Measurements from ENCODE around the gene ZNF559.
A peak's percentile ranks its signal among the peaks of the same experiment; 100 is the strongest.
"Not testable (repeated sequence)": the region's sequence is repeated elsewhere in the genome, so short reads cannot be mapped to it uniquely, and the experiment has no call there.

The ZNF559 gene
- 8.0 to 43.8 reads per million in 2 donors for total RNA-seq

DNA sequence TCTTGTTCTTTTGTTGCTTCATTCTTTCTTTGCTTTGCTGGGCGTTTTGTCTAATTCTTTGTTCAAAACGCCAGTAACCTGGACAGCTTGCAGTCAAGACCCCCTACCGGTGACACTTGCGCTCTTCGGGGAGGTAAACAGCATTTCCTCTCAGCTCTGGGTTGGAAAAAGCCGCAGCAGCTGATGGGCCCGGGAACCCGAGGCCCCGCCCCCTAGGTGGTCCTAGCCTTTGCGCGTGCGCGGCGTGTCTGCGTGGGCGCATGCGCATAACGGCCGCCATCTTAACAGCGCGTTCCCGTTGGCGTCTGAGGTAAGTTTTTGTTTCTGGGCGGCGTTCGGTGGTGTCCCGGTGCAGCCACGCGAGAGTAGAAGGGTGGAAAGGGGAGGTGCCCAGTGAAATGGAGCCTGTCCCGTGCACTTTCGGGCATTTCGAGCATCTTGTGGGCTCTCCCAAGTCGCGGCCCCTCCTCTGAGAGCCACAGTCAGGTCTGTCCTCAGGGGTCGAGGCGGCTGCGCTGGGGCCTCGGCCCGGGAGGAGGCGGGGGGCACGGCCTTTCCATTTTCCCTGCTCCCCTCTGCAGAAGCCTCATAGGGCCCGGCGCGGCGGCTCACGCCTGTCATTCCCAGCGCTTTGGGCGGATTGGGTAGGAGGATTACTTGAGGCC lies at the start of gene ZNF559:
Gene ZNF559, plus strand, starts transcription at position 261 of the 665 bp plus-strand sequence. CDS start 14,371 bp downstream, outside the sequence.
- peak; percentile 97 for DNase-seq

DNA sequence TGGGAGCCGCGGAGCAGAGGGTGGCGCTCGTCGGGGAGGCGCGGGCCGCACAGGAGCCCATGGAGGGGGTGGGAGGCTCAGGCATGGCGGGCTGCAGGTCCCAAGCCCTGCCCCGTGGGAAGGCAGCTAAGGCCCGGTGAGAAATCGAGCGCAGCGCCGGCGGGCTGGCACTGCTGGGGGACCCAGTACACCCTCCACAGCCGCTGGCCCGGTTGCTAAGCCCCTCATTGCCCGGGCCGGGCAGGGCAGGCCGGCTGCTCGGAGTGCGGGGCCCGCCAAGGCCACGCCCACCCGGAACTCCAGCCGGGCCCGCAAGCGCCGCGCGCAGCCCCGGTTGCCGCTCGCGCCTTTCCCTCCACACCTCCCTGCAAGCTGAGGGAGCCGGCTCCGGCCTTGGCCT lies 40.5 kb upstream of the ZNF559 start:
- not testable (repeated sequence) for DNase-seq

DNA sequence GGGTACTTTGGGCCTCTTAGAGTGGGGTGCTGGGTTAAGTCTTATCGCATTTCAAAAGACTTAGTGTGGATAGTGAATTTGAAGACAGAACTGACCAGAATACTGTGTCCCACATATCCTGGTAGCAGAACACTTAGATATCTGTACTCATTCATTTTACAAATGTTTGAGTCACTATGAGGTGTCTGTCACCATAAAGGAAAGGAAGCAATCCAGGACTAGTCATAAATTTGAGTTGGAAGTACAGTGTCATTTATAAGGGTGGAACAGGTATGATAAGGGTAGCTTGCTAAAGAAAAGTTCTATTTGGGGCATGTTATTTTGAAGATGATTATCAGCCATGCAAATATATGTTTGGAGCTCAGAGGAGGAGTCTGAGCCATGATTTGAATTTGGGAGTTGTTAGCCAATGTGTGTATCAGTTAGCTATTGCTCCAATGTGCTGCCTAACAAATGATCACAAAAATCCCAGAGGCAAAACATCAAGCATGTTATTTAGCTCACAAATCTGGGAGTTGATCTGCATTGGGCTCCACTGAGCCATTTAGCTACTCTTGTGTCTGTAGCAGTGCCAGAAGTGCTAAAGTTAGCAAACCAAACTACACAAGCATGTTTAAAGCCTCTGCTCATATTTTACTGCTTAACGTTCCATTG lies 34.6 kb upstream of the ZNF559 start:
- DNase-seq, result no peak

DNA sequence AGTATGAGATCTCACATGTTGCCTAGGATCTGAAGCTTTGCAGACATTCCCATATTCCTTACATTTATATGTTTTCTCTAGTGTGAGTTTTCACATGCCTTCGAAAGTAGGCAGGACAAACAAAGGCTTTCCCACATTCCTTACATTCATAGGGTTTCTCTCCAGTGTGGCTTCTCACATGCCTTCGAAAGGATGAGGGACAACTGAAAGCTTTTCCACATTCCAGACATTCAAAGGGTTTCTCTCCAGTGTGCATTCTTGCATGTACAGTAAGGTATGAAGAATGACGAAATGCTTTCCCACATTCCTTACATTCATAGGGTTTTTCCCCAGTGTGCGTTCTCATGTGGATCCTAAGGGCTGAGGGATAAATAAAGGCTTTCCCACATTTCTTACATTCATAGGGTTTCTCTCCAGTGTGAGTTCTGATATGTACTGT lies 28.5 kb upstream of the ZNF559 start:
- no peak for DNase-seq

DNA sequence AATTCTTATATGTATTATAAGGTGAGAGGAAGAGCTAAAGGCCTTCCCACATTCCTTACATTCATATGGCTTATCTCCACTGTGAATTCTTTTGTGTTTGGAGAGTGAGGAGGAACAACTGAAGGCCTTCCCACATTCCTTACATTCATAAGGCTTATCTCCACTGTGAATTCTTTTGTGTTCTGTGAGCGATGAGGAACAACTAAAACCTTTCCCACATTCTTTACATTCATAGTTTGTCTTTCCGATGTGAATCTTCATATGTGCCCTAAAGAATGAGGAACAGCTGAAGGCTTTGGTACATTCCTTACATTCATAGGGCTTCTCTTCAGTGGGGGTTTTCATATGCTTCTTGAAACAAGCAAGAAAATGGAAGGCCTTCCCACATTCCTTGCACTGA lies 27.6 kb upstream of the ZNF559 start:
- DNase-seq, result no peak

DNA sequence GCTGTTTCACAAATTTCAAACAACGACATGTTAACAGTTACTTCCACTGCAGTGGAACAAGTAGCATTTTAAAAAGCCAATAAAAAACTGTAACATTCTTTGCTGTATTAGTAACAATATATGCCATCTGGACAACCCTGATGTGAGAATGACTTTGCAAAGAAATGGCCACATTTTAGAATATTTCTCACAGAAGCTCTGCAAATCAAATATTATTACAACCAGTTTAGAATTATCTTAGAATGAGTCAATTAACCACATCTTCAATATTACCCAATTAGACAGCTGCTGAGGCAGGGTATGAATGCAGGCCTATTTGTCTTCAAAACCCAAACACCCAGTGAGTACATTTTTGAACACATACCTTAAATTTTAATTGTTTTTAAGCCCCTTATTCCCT lies 17.5 kb upstream of the ZNF559 start:
- DNase-seq, result no peak

DNA sequence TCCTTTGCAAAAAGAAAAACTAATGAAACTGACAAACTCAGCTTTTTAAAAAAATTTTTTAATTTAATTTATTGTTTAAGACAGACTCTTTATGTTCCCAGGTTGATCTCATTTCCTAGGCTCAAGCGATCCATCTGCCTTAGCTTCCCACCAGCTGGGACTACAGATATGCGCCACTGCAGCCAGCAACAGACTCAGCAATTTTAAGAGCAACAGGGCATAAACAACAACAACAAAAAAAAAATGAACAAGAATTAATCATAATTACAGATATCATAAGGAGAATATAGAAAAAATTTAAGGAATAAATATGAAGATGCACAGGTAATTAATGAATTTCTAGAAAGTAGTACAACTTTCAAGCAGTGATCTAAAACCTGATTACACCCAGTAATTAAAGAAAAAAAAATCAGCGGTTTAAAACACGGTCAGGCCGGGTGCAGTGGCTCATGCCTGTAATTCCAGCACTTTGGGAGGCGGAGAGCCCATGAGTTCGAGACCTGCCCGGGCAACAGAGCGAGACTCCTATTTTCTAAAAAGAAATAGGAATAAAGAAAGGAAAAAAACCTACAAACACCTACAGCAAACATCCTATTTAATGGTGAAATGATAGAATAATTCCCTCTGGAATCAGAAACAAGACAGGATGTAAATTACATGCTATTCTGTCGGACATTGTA lies 15.7 kb upstream of the ZNF559 start:
- no peak for DNase-seq

DNA sequence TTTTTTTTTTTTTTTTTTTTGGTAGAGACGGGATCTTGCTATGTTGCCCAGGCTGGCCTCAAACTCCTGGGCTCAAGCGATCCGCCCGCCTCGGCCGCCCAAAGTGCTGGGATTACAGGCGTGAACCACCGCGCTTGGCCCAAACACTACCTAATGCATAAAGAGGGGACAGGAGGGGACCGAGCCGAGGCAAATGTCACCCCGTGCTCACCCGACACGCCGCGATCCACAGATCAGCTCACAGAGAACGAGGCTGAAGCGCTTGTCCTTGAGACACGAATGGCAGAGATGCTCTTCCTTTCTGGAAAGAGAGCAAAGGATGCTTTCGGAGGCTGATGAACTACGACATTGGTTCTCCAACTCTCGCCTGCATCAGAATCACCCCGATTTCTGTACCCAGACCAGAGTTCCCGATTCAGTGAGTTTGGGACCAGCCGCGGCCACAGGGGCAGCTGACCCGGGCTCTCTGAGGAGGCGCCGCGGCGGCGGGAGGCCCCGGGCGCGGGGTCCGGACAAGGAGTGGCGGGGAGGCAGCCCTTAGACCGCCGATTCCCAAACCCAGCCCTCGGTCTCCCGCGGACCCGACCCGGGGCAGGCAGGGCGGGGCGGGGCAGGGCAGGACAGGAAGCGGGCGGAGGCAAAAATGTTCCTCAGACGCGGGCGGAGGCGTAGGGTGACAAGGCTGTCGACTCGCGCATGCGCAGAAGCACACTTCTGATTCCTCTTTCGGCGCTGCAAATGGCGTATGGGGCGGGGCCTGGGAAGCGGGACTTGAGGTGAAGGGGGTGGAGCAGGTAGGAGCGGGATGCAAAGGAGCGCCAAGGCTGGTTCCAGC lies 14.6 kb upstream of the ZNF559 start, which contains the start of gene ZNF699:
Gene ZNF699, minus strand, starts transcription at position 700 of the 835 bp plus-strand sequence. CDS start 4,719 bp downstream, outside the sequence.
- peak; percentile 96 for DNase-seq

DNA sequence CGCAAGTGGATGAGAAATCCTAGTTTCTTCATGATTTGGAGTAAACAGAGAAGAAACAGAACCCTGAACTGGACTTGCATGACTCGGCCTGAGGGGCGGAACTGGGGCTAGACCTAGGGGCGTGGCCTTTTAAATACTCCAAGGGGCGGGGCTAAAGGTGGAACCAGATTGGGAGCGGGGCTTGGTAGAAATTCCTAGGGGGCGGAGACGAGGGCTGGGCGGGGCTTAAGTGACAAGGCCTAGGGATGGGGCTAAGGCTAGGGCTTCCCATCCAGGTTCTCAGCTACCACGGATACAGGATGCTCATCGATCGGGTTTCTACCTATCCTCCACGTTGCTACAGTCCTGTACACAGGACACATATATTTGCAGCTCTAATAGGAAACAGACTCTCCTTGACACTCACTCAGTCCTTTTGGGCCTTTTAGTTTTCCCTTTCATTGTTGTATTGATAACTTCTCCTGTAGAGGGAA lies 14.0 kb upstream of the ZNF559 start:
- no peak for DNase-seq

DNA sequence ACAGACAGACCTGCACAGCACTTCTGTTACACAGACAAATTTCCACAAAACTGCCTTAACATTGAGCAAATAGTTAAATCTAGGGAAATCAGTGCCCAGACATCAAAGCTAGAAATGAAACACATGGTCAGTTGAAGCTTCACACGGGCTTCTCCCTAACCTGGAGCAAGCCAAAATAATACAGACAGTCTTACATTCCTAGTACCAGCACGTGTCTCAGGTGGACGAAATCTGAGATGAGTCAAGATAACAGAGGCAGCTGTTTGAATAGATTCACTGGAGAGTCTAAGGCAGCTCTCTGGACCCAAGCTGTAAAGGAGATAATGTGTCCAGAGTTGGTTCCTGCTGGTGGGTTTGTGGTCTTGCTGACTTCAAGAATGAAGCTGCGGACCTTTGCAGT lies 10.2 kb upstream of the ZNF559 start:
- no peak for DNase-seq

DNA sequence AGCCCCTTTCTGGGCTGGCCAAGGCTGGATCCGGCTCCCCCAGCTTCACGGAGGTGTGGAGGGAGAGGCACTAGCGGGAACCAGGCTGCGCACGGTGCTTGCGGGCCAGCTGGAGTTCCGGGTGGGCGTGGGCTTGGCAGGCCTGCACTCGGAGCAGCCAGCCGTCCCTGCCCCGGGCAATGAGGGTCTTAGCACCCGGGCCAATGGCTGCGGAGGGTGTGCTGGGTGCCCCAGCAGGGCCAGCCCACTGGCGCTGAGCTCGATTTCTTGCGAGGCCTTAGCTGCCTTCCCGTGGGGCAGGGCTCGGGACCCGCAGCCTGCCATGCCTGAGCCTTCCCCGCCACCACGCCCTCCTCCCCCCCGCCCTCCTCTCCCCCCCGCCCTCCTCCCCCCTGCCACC lies 2.6 kb upstream of the ZNF559 start:
- DNase-seq, result no peak

DNA sequence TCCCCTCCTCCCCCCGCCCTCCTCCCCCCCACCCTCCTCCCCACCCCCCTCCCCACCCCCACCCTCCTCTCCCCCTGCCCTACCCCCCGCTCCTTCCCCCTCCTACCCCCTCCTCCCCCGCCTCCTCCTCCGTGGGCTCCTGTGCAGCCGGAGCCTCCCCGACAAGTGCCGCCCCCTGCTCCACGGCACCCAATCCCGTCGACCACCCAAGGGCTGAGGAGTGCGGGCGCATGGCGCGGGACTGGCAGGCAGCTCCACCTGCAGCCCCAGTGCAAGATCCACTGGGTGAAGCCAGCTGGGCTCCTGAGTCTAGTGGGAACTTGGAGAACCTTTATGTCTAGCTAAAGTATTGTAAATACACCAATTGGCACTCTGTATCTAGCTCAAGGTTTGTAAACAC lies 2.2 kb upstream of the ZNF559 start:
- not testable (repeated sequence) for DNase-seq

DNA sequence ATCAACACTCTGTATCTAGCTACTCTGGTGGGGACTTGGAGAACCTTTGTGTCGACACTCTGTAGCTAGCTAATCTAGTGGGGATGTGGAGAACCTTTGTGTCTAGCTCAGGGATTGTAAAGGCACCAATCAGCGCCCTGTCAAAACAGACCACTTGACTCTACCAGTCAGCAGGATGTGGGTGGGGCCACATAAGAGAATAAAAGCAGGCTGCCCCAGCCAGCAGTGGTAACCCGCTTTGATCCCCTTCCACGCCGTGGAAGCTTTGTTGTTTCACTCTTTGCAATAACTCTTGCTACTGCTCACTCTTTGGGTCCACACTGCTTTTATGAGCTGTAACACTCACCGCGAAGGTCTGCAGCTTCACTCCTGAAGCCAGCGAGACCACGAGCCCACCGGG lies 1.8 kb upstream of the ZNF559 start:
- not testable (repeated sequence) for DNase-seq

DNA sequence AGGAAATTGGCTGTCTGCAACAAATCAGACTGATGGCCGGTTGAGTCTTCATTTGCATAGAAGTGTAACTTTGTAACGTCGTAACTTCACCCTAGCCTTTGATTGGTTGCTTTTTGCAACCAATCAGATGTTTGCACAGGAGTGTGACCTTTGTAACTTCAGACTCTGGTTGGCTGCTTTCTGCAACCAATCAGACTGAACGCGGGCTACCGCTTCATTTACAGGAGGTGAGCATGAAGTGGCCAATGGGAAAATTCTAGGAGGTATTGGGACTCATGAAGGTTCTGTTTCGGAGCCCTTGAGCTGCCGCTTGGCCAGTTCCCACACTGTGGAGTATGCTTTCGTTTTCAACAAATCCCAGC lies 441 bp upstream of the ZNF559 start:
- DNase-seq, result peak; percentile 9

DNA sequence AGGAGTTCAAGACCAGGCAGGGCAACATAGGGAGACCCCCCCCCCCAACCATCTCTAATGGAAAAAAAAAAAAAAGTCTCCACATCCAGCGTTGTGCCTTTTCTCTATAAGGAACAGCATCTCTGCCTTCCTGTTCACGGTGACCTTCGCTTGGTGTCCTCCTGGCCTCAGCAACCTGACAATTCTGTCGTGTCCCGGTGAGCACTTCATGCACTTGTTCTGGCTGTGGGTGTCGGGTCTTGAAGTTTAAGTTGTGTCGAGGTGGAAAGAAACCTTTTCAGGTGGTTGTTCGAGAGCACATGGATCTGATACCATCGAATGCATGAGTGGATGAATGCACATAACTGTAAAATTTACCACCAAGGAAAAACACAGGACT lies 594 bp downstream of the ZNF559 start:
- no peak for DNase-seq

DNA sequence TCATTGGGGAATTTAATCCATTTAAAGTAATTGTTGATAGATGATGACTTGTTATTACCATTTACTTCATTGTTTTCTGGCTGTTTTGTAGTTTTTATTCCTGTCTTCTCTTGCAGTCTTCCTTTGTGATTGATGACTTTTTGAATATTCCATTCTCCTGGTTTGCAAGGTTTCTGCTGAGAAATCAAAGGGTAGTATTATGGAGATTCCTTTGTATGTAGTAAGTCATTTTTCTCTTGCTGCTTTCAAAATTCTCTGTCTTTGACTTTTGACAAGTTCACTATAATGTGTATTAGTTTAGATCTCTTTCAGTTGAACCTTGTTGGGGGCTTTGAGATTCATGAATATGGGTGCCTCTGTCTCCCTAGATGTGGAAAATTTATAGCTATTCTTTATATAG lies 6.0 kb downstream of the ZNF559 start:
- no peak for DNase-seq

DNA sequence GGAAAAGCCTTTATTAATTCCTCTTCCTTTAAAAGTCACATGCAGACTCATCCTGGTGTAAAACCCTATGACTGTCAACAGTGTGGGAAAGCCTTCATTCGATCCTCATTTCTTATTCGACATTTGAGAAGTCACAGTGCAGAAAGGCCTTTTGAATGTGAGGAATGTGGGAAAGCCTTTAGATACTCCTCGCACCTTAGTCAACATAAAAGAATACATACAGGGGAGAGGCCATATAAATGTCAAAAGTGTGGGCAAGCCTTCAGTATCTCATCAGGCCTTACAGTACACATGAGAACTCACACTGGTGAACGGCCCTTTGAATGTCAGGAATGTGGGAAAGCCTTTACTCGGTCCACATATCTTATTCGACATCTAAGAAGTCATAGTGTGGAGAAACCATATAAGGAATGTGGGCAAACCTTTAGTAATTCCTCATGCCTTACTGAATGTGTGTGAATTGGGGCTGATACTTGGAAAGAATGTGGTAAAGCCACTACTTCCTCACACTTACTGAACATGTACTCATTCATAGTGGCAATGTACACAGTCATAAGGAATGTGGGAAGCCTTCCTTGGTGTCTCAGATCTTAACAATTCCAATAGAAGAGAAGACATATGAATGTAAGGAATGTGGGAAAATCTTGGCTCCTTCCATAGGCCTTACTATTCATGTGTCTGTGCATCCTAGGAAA lies 18.8 kb downstream of the ZNF559 start:
- no peak for DNase-seq

DNA sequence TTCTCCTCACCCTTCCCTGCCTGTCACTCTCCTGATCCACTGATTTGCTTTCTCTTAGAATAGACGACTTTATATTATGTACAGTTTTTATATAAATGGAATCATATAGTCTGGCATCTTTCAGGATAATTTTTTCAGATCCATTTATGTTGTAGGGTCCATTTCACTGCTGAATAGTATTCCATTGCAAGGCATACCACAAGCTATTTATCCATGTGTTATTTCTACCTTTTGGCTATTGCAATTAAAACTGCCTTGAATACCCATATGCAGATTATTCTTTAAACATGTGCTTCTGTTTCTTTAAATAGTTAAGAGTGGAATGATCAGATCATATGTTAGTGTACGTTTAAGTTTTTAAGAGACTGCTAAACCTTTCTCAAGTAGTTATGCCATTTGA lies 21.0 kb downstream of the ZNF559 start:
- no peak for DNase-seq

DNA sequence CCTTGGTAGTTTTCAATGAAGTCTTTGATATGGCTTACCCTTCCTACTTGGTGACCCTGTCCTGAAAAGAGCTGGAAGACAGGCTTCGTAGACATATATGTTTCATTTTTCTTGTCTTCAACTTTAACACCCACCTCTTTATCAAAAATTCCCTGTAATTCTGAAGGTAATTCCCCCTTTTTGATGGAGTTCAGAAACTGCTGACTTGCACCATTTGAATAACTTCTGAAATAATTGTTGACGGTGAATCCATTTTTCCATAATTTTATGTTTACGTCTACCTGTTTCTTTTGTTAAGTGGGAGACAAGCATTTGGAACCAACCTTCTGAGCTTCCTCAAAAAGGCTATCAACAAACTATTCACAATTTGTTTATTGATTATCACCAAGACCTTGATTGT lies 24.3 kb downstream of the ZNF559 start:
- DNase-seq, result no peak

DNA sequence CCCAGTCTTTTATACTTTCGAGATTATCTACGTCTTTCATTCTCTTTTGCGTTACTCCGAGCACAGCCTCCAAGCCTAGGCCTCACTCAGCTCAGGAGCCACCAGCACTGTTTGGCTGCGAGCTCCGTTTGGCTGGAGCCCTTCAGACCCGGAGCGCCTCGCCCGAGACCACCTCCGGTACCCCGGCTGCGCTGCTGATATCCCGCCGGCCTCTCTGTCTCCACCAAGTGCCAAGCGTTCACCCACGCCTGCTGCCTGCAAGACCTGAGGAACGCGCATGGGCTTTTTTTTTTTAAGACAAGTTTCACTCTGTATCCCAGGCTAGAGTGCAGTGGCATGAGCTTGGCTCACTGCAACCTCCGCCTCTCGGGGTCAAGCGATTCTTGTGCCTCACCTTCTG lies 24.7 kb downstream of the ZNF559 start:
- DNase-seq, result no peak

DNA sequence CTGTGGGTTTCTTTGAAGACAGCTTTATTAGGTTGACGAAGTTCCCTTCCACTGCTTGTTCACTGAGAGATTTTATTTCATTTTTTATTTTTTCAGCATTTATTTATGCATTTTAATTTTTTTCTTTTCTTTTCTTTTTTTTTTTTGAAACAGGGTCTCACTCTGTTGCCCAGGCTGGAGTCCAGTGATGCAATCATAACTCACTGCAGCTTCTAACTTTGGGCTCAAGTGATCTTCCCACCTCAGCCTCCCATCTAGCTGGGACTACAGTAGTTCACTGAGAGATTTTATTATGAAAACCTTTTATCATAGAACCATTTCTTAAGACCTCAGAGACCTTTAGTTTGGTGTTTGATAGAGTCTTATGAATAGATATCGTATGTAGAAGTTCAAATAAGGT lies 28.5 kb downstream of the ZNF559 start:
- DNase-seq, result no peak

DNA sequence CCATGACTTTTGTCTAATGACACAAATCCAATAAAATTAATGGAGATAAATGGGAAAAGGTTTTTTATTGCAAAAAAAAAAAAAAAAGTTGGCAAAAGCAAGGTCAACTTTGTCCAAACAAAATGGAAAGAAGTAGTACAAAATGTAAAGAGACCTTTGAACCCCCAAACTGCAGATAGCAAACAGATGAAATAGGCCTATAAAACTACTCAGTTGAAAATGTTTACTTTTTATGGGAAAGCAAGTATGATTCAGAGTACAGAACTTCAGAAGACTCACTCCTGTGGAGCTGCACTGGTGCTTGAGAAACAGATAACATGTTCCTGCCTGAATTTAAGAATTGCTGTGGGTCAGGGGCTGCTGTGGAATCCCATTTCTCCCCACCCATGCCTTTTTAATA lies 29.0 kb downstream of the ZNF559 start:
- DNase-seq, result no peak
